ENCODE data around the gene DYNLT1.

The DYNLT1 gene

DNA sequence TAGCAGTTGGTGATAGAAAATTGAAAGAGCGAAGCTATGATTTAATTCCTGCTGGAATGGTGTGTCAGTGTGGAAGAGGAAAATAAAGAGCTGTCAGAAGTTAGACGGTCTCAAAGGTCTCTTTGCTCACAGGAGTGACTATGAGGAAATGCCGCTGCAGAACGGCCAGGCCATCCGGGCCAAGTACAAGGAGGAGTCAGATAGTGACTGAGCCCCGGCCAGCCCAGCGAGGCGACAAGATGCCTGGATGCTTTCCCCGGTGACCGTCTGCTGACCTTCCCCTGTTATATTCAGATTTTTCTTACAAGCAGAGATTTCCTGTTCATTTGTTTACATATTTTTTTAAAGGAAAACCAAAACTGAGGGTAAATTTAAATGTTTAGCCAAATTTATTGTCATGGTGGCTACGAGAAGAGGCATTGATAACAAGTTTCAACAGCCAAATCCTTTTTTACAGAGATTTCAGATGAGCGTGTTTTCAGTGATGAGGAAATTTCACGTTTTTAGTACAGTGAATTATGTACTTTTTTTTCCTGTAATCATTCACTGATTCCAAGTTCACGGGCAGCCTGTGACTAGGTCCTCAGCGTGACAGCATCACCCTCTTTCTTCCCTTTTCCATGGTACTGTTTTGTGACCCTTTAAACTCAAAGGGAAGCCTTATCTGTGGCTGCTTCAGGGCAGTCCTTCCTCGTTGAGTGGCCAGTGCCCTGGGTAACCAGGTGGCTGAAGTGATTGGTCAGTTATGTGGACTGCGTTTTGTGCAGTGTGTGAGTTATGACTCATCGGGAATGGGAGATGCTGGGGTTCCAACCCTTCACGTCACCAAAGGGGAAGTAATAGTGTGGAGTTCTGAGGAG, 12.6 kb downstream of the DYNLT1 start:
- TF ChIP-seq, protein P1, sequence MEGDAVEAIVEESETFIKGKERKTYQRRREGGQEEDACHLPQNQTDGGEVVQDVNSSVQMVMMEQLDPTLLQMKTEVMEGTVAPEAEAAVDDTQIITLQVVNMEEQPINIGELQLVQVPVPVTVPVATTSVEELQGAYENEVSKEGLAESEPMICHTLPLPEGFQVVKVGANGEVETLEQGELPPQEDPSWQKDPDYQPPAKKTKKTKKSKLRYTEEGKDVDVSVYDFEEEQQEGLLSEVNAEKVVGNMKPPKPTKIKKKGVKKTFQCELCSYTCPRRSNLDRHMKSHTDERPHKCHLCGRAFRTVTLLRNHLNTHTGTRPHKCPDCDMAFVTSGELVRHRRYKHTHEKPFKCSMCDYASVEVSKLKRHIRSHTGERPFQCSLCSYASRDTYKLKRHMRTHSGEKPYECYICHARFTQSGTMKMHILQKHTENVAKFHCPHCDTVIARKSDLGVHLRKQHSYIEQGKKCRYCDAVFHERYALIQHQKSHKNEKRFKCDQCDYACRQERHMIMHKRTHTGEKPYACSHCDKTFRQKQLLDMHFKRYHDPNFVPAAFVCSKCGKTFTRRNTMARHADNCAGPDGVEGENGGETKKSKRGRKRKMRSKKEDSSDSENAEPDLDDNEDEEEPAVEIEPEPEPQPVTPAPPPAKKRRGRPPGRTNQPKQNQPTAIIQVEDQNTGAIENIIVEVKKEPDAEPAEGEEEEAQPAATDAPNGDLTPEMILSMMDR (IDR thresholded peaks at IDR 0.05; ENCODE audit: low read depth, low read length, missing control alignments): no peak
- no peak overlapping the region for H3K4me3 ChIP-seq (ENCODE audit: low read depth, low read length)
- no peak for DNase-seq (ENCODE audit: low read depth)

DNA sequence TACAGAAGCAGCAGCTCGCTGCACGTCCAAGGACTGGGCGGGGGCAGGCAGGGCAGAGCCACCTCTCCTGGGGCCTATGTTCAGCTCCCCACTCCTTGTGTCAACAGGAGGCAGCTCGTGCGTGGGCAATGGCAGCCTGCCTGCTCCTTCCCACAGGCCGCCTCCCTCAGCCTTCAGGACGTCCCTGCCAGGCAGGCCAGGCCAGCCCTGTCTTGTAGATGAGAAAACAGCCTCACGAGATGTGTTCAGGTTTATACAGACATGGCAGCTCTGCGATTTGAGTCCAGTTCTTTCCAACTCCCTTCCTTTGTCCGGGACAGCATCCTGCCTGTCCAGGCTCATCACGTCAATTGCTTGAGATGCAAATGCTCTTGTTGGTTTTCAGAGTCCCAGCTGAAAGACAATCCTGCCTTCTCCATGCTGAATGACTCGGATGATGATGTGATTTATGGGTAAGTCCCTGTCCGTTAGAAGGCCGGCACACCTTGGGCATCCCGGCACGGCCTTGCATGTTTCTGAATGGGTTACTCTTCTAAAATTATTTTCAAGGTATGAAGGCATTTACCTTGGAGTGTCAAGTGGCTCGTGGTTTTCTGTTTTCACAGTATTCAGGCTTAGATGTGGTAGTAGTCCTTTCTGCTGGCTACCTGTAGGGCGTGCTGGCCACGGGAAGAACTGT, 13.5 kb downstream of the DYNLT1 start:
- no peak for DNase-seq (ENCODE audit: low read depth)
- no peak overlapping the region for H3K4me3 ChIP-seq (ENCODE audit: low read depth, low read length)
- TF ChIP-seq, protein P1 (IDR thresholded peaks at IDR 0.05; ENCODE audit: low read depth, low read length, missing control alignments): no peak

DNA sequence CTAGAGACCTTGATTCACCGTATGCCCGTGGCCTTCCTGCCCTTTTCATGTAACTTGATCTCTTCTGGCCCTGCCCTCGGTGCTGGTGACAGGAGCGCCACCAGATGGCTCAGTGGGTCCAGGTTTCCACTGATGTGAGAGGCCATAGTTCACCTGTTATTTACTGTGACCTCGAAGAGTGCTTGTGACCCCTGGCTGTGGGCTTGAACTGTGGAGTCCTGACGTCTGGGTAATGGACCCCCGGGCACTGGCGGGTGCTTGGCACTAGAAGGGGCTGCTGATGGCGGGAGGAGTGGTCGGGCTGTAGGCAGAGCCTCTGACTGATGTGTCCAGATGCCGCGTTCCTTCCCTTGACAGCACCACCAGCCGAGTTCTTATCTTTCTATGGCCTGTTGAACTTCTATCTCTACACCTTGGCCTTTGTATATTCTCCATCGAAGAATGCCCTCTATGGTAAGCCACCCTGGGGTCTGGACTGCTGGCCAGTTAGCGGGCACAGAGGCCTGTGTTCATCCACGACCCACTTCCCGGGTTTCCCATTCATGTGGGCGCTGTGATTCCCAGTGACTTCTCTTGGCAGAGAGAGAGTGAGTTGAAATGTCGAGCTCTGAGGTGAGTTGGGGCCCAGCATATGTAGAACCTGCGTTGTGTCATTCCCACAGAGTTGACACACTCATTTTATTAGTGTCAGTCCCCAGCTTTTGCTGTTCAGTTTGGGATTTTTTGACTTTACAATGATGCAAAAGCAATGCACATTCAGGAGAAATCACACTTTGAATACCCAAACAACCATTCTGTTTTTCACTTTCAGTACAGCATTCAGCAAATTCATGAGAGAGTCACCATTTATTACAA, 14.9 kb downstream of the DYNLT1 start:
- TF ChIP-seq, protein P1 (IDR thresholded peaks at IDR 0.05; ENCODE audit: low read depth, low read length, missing control alignments): peak; percentile 21
- no peak overlapping the region for H3K4me3 ChIP-seq (ENCODE audit: low read depth, low read length)
- no peak for DNase-seq (ENCODE audit: low read depth)

DNA sequence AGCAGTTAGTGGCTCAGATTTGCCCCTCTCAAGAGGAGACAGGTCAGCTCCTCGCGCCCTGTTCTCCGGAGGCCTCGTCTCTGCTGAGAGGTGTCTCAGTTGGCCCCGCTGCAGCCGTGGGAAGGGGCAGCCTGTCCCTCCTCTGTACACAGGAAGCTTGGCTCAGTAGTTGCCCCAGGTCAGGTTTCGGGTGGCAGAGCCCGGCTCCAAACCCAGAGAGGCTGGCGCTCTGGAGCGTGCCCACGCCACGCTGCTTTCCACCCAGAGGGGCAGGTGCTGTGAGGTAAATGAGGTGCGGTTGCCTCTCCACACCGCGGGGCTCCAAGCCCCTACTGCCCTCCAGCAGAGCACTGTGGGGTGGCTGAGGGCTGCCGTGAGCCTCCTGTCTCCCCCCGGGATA, 16.0 kb downstream of the DYNLT1 start:
- H3K4me3 ChIP-seq (ENCODE audit: low read depth, low read length): no peak overlapping the region
- TF ChIP-seq, protein P1 (IDR thresholded peaks at IDR 0.05; ENCODE audit: low read depth, low read length, missing control alignments): no peak
- DNase-seq (ENCODE audit: low read depth): no peak

DNA sequence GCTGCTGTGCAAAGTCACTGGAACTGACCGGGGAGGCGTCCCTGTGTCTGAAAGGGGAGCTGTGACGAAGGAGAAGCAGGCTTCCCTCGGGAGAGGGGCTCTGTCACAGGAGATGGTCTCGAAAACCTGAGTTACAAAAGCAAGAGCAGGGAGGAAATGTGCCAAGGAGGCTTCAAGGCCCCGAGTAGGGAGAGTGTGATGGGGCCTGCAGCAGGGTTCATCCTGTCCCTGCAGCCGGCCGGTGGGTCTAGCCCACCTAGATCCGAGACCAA, 16.7 kb downstream of the DYNLT1 start:
- TF ChIP-seq, protein P1 (IDR thresholded peaks at IDR 0.05; ENCODE audit: low read depth, low read length, missing control alignments): no peak
- DNase-seq (ENCODE audit: low read depth): no peak
- H3K4me3 ChIP-seq (ENCODE audit: low read depth, low read length): no peak overlapping the region

DNA sequence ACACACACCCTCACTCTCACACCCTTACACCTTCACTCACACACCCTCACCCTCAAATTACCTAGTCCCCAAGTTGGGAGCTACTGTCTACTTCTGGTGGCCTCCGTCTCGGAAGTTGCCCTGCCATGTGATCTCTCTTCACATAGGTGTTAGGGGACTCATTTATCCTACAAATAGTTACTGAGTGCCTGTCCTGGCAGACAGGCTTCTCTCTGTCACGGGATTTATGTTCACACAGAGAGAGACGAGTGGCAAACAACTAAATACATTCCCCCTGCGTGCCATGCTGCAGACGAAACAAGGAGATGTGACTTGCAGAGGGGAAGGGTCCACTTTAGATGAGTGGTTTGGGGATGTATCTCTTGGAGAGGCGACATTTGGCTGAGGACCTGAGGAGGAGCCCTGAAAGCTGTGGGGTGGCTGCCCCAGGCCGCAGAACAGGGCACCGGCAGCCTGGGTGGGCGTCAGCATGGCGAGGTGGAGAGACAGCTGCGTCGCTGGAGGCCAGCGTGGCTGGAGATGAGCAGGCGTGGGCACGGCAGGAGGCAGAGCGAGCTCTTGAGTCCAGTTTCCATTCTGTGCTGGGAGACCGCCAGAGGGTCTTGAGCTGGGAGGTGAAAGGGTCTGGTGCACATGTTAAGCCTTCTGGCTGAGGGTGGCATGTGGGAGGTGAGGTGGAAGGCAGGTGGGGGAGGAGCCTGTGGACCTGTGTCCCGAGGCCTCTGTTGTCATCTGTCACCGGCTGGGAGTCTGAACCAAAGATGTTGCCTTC, 17.2 kb downstream of the DYNLT1 start:
- no peak overlapping the region for H3K4me3 ChIP-seq (ENCODE audit: low read depth, low read length)
- TF ChIP-seq, protein P1 (IDR thresholded peaks at IDR 0.05; ENCODE audit: low read depth, low read length, missing control alignments): no peak
- DNase-seq (ENCODE audit: low read depth): no peak
